Neutrophil (primary cell): ENCODE measurements around the gene SFT2D3.

Source experiments
- H3K27ac ChIP-seq: fragments of 200-600 bp; sonication (generic); 2 replicates; pipeline ENCODE4 v1.5.1; 2016; ENCODE audit warnings: mild to moderate bottlenecking, moderate library complexity
- H3K27me3 ChIP-seq: fragments of 200-600 bp; sonication (generic); 2 replicates; pipeline ENCODE4 v1.6.0; 2016; ENCODE audit warnings: mild to moderate bottlenecking
- H3K36me3 ChIP-seq: fragments of 200-600 bp; sonication (generic); 2 replicates; pipeline ENCODE4 v1.5.1; 2017
- H3K4me1 ChIP-seq, 2 experiments: fragments of 200-600 bp in 1 of 2; sonication (generic) in 1 of 2; 1 replicate in 1 of 2; 2 replicates in 1 of 2; pipeline versions ENCODE4 v1.5.1 to v1.6.1; 2013 to 2016; ENCODE audit warnings: low read depth in 1 of 2, low read length in 1 of 2, mild to moderate bottlenecking in 1 of 2, moderate library complexity in 1 of 2; ENCODE audit not compliant: control insufficient read depth in 1 of 2, insufficient read depth in 1 of 2
- H3K4me3 ChIP-seq, 2 experiments: fragments of 200-600 bp in 1 of 2; sonication (generic) in 1 of 2; 1 replicate in 1 of 2; 2 replicates in 1 of 2; pipeline ENCODE4 v1.5.1; 2013 to 2016; ENCODE audit warnings: low read depth in 1 of 2, low read length in 1 of 2, mild to moderate bottlenecking in 1 of 2, moderate library complexity in 1 of 2
- H3K9me3 ChIP-seq: fragments of 200-600 bp; sonication (generic); 2 replicates; pipeline ENCODE4 v1.5.1; 2016
- CTCF ChIP-seq: fragments of 200-600 bp; sonication (generic); IDR thresholded peaks from 2 replicates; pipeline ENCODE4 v1.5.1; 2016; ENCODE audit warnings: antibody characterized with exemption

The SFT2D3 gene

GRCh38 chr2:127669056-127669455, 32.2 kb upstream of the SFT2D3 start:
- Histone ChIP-seq H3K27ac (no peak overlapping the region), H3K9me3 (no peaks in the 10 kb centered on the region), H3K4me1 (no peaks in the 10 kb centered on the region), H3K4me3 (no peak overlapping the region), H3K36me3 (no peaks in the 10 kb centered on the region), H3K27me3 (peaks cover 100% of the 10 kb centered on the region)
- TF ChIP-seq CTCF: no peak

GRCh38 chr2:127670055-127670956, 31.0 kb upstream of the SFT2D3 start:
- H3K9me3 ChIP-seq: no peaks in the 10 kb centered on the region
- H3K4me1 ChIP-seq: peaks cover 0 to 6% of the 10 kb centered on the region in 2 experiments
- peaks cover 100% of the 10 kb centered on the region for H3K27me3 ChIP-seq
- H3K36me3 ChIP-seq: no peaks in the 10 kb centered on the region
- H3K27ac ChIP-seq: no peak overlapping the region
- H3K4me3 ChIP-seq: no peak overlapping the region
- no peak for TF ChIP-seq CTCF

DNA sequence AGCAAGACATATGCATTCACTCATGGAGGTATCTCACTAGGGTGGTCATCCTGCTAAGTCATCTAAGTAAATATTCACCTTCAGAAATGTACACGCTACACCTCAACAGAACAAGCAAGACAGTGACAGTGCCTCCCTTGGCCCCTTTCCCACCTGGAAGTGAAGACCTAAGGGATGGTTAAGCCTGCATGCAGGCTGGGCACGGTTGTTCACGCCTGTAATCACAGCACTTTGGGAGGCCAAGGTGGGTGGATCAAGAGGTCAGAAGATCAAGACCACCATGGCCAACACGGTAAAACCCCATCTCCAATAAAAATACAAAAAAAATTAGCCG, 30.4 kb upstream of the SFT2D3 start:
- H3K27ac ChIP-seq: no peak overlapping the region
- H3K9me3 ChIP-seq: no peaks in the 10 kb centered on the region
- TF ChIP-seq CTCF: no peak
- H3K27me3 ChIP-seq: peaks cover 100% of the 10 kb centered on the region
- H3K36me3 ChIP-seq: no peaks in the 10 kb centered on the region
- H3K4me1 ChIP-seq: peaks cover 0 to 10% of the 10 kb centered on the region in 2 experiments
- no peak overlapping the region for H3K4me3 ChIP-seq

DNA sequence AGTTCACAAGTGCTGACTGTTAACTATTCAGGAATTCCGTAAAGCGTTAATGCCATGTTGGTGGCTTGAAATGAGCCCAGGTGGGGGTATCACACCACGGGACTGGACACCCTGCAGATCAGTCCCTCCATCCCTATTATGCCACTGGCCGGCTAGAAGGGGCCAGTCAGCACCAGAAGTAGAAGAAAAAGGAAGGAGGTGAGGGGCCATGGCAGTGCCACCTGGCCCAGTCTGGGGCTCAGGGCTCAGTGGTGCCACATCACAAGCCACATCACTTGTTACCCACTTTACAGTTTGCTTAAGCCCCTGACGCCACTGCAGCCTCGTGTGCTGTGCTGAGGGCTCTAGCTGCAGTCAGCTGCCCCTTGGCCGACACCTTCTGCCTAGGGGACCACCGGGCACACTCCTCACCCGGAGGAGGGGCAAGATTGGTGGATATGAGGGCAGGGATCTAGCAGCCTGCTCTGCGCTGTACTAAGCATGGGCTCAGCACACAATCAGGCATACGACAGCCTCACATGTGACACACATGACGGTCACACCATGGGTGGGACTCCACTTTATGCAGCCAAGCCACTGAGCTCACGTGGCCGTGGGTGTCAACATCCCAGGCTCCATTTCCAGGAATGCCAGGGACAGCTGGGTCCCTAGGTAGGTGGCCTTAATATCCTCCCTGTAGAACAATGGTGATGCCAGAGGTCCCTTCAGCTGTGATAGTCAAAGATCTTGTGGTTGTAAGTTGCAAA, 29.6 kb upstream of the SFT2D3 start:
- Histone ChIP-seq H3K27me3 (peaks cover 100% of the 10 kb centered on the region), H3K36me3 (no peaks in the 10 kb centered on the region), H3K4me1 (peaks cover 0 to 10% of the 10 kb centered on the region in 2 experiments), H3K9me3 (no peaks in the 10 kb centered on the region), H3K4me3 (no peak overlapping the region), H3K27ac (no peak overlapping the region)
- TF ChIP-seq CTCF: no peak

DNA sequence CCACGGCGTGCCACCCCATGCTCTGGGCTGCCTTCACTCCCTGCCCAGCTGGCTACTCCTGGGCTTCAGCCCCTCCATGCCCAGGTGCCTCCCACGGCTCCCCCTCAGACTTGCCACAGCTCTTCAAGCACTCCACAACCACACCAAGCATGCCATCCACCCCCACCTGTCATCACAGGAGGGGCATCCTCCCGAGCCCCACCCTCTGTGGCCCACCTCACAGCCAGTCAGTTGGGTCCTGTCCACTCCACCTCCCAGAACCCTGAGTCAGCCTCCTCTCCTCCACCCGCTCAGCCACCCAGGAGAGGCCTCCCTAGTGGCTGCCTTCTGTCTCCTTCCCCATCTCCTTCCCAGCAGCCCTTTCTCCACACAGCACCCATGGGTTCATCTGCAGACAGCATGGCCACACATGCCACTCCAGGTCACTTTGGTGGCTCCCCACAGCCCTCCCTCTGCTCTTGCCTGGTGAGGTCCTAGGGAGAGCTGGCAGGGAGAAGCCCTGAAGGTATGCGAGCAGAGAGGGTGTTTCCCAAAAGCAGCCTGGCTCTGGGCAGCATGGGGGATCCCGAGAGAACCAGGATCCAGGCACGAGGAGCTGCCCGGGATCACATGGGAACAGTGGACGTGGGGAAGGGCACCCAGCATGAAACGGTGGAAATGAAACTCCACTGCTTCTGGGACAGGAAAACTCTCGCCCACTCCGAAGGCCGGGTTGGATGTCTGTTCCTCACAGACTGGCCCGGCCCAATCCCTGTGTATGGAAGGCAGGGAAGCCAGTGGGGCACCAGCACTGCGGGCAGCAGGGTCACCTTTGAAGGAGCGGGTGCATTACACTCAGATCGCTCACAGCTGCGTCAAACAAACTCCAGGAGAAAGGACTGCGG, 28.7 kb upstream of the SFT2D3 start:
- Histone ChIP-seq H3K9me3 (no peaks in the 10 kb centered on the region), H3K27ac (no peak overlapping the region), H3K4me3 (no peak overlapping the region), H3K36me3 (no peaks in the 10 kb centered on the region), H3K4me1 (peaks cover 0 to 10% of the 10 kb centered on the region in 2 experiments), H3K27me3 (peaks cover 100% of the 10 kb centered on the region)
- TF ChIP-seq CTCF: no peak
